ENCODE data around the gene LSAMP. TPM values are rescaled to one million over a fixed set of nuclear protein-coding genes. Genes with fewer than 3 reads are reported as not detected.

The LSAMP gene
- total RNA-seq, 1 experiment from 2014 or later = 3.1 TPM

DNA sequence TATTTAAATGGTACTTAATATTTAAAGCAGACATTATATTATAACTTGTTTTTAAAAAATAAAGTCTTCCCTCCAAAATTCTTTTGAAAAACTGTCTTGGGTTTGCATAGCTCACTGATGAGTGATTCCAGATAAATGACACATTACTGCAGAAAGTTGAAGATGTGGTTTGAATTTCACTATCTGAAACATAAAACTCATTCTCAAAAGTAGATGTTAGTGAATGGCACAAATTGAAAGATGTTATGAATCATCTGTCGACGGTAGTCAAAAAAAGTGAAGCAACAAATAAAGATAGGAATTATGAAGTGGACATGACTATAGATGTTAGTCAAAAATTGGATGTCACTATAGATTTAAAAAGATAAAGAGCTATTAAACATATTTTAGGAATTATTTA, 541.4 kb downstream of the LSAMP start:
- Histone ChIP-seq H3K9me3 (ENCODE audit: control insufficient read depth, insufficient read depth, low read depth, low read length) (no peaks in the 10 kb centered on the region), H3K27me3 (ENCODE audit: control insufficient read depth, insufficient read depth, low read length) (no peaks in the 10 kb centered on the region), H3K36me3 (ENCODE audit: control insufficient read depth, insufficient read depth, low read length) (no peaks in the 10 kb centered on the region), H3K27ac (ENCODE audit: low read length) (no peak overlapping the region), H3K4me1 (ENCODE audit: control insufficient read depth, insufficient read depth, low read length) (no peaks in the 10 kb centered on the region), H3K4me3 (ENCODE audit: low read depth in 2 of 2, low read length in 2 of 2) (no peak overlapping the region)
- intact Hi-C loops (cut with micrococcal nuclease; ENCODE audit: unreplicated experiment) = no loop called here
- ChIA-PET CTCF (no interaction called here), POLR2A (no interaction called here)
- no peak for TF ChIP-seq TCF7L2 (IDR thresholded peaks at IDR 0.05; ENCODE audit: low read depth, low read length)
- TF ChIP-seq POLR2AphosphoS5 (IDR thresholded peaks at IDR 0.05; ENCODE audit: low read depth, low read length) = no peak
- BruUV-seq (replicated peaks) = no TSS peak
- no peak for DNase-seq (ENCODE audit: low read depth, low spot score)
- no peak for ATAC-seq
- in situ Hi-C loops (cut with HindIII; ENCODE audit: low pct_unique_long_range_greater_than_20kb, low sequenced_read_pairs) = no loop called here

GRCh38 chr3:115901008-115901407, 544.3 kb downstream of the LSAMP start:
- BruUV-seq (replicated peaks) = no TSS peak
- ChIA-PET POLR2A (no interaction called here), CTCF (no interaction called here)
- Histone ChIP-seq H3K27me3 (ENCODE audit: control insufficient read depth, insufficient read depth, low read length) (no peaks in the 10 kb centered on the region), H3K9me3 (ENCODE audit: control insufficient read depth, insufficient read depth, low read depth, low read length) (no peaks in the 10 kb centered on the region), H3K27ac (ENCODE audit: low read length) (no peak overlapping the region), H3K4me3 (ENCODE audit: low read depth in 2 of 2, low read length in 2 of 2) (no peak overlapping the region), H3K36me3 (ENCODE audit: control insufficient read depth, insufficient read depth, low read length) (no peaks in the 10 kb centered on the region), H3K4me1 (ENCODE audit: control insufficient read depth, insufficient read depth, low read length) (no peaks in the 10 kb centered on the region)
- intact Hi-C loops (cut with micrococcal nuclease; ENCODE audit: unreplicated experiment) (no loop called here), in situ Hi-C loops (cut with HindIII; ENCODE audit: low pct_unique_long_range_greater_than_20kb, low sequenced_read_pairs) (no loop called here)
- DNase-seq (ENCODE audit: low read depth, low spot score) (no peak), ATAC-seq (no peak)
- TF ChIP-seq TCF7L2 (IDR thresholded peaks at IDR 0.05; ENCODE audit: low read depth, low read length) (no peak), POLR2AphosphoS5 (IDR thresholded peaks at IDR 0.05; ENCODE audit: low read depth, low read length) (no peak), CTCF (IDR thresholded peaks at IDR 0.05) (no peak), REST (IDR thresholded peaks at IDR 0.05; ENCODE audit: insufficient read depth in 1 of 2, low read depth in 2 of 2, low read length in 1 of 2) (no peak), SIN3A (IDR thresholded peaks at IDR 0.05; ENCODE audit: borderline replicate concordance, insufficient read depth, low read depth, low read length) (no peak)

DNA sequence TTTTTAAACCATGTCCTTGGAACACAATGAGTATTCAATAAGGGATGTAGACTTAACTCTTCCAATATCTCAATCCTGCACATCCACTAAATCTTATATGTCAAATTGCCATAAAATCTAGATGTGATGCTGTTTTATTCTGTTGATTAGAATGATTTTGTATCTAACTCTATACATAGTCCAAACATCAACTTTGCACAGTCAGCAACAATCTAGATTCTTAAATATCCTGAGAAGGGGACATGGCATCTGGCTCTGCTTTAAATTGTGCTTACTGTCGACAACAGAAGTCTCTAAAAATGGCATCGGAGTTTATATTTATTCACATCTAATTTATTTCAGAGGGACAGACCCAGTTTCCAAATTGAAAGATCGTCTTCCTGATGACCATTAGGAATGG, 545.8 kb downstream of the LSAMP start:
- Histone ChIP-seq H3K9me3 (ENCODE audit: control insufficient read depth, insufficient read depth, low read depth, low read length) (no peaks in the 10 kb centered on the region), H3K27me3 (ENCODE audit: control insufficient read depth, insufficient read depth, low read length) (no peaks in the 10 kb centered on the region), H3K4me1 (ENCODE audit: control insufficient read depth, insufficient read depth, low read length) (no peaks in the 10 kb centered on the region), H3K36me3 (ENCODE audit: control insufficient read depth, insufficient read depth, low read length) (no peaks in the 10 kb centered on the region), H3K27ac (ENCODE audit: low read length) (no peak overlapping the region), H3K4me3 (ENCODE audit: low read depth in 2 of 2, low read length in 2 of 2) (no peak overlapping the region)
- in situ Hi-C loops (cut with HindIII; ENCODE audit: low pct_unique_long_range_greater_than_20kb, low sequenced_read_pairs) (no loop called here), intact Hi-C loops (cut with micrococcal nuclease; ENCODE audit: unreplicated experiment) (no loop called here)
- TF ChIP-seq CTCF (IDR thresholded peaks at IDR 0.05) (no peak), REST (IDR thresholded peaks at IDR 0.05; ENCODE audit: insufficient read depth in 1 of 2, low read depth in 2 of 2, low read length in 1 of 2) (no peak), POLR2AphosphoS5 (IDR thresholded peaks at IDR 0.05; ENCODE audit: low read depth, low read length) (no peak), TCF7L2 (IDR thresholded peaks at IDR 0.05; ENCODE audit: low read depth, low read length) (no peak), SIN3A (IDR thresholded peaks at IDR 0.05; ENCODE audit: borderline replicate concordance, insufficient read depth, low read depth, low read length) (no peak)
- DNase-seq (ENCODE audit: low read depth, low spot score) (no peak), ATAC-seq (no peak)
- BruUV-seq (replicated peaks) = no TSS peak
- CTCF ChIA-PET = no interaction called here
- POLR2A ChIA-PET = no interaction called here
